ENCODE results near the gene ST6GAL2. TPM values are rescaled to one million over a fixed set of nuclear protein-coding genes. Genes with fewer than 3 reads are reported as not detected.

Gene ST6GAL2, protein sequence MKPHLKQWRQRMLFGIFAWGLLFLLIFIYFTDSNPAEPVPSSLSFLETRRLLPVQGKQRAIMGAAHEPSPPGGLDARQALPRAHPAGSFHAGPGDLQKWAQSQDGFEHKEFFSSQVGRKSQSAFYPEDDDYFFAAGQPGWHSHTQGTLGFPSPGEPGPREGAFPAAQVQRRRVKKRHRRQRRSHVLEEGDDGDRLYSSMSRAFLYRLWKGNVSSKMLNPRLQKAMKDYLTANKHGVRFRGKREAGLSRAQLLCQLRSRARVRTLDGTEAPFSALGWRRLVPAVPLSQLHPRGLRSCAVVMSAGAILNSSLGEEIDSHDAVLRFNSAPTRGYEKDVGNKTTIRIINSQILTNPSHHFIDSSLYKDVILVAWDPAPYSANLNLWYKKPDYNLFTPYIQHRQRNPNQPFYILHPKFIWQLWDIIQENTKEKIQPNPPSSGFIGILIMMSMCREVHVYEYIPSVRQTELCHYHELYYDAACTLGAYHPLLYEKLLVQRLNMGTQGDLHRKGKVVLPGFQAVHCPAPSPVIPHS
- total RNA-seq: 0.45 TPM
- long read RNA-seq: 0 reads

DNA sequence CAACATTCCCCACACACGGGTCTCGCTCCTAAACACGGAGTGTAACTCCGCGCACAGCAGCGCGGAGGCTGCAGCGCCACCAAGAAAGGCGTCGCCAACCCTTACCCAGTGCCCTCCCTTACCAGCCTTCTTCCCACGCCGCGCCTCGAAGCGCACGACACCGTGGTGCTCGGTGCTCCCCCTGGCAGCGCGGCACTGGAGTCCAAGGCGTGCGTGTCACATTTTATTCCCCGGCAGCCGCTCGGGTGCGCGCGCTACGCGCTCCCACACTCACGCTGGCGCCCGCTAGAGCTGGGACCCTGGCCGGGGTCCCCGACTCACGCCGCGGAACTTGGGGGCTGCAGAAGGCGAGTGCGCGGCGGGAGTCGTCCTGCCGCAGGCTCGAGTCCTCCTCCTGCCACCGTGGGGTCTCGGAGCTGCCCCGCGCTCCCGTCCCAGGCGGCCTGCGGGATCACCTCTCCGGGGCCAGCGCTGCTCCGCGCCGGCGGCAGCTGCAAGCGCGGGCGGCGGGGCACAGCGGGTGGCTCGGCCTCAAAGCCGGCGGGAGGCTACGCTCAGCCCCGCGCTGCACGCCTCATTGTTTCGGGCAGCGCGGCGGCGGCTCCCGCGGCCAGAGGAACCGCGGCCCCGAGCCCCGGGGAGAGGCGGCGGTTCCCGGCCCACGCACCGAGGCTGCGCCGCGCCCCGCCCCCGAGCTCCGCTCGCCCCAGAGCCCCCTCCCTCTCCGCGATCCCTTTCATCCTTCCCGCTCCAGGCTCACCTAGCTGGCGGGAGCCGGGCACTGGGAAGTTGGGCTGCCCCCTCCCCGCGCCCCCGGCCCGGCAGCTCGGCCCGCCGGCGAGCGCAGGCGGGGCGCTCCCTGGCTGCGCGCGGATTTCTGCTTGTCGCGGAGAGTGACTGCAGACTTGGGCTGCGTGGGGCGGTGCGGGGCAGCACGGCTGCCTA is at the start of gene ST6GAL2:
Gene ST6GAL2, minus strand, starts transcription at position 197 of the 945 bp plus-strand sequence. CDS start 42,190 bp downstream, outside the sequence.
- DNase-seq (ENCODE audit: low spot score): no peak

DNA sequence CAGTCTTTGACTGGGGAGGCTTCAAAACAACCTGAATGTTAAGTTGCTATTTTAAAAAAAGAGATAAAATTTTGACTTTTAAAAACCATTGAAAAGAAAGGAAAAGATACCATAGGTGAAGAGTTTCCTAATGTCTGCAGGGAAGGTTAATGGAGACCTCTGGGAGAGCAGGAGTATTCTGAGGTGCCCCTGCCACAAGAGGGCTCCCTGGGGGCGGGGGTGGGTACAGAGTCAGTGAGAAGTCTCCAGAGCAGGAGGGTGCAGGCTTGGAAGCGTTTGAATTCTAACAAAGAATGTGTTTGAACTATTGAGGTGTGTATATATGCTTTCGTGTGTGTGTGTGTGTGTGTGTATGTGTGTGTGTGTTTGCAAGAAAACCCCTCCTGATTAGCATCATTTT is 46.7 kb upstream of the ST6GAL2 start:
- no peak for DNase-seq (ENCODE audit: low spot score)

DNA sequence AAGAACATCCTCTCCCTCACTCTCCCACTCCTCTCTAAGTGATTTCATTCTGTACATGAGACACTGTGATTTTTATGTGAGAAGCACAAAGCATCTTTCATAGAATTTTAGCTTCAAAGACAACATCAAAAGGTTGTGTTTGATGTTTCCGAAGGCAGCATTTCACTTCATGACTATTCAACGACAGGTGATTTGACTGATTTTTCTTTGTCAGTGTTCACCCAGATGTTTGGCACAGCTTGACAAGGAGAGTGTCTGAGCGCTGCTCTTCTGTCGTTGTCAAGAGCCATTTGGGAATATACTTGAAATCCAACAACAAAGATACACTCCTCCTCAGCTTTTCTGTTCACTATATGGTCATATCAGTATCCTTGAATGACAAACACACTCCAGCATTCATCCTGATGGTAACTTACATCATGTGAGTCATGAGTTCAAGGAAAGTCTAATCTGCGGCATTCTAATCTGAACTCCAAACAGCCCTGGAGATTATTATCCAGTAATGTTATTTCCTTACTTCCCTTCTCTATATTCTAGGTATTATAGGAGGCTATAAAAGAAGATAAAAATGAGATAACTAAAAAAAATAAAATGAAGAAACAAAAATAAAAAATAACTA is 45.9 kb upstream of the ST6GAL2 start:
- DNase-seq (ENCODE audit: low spot score): no peak

DNA sequence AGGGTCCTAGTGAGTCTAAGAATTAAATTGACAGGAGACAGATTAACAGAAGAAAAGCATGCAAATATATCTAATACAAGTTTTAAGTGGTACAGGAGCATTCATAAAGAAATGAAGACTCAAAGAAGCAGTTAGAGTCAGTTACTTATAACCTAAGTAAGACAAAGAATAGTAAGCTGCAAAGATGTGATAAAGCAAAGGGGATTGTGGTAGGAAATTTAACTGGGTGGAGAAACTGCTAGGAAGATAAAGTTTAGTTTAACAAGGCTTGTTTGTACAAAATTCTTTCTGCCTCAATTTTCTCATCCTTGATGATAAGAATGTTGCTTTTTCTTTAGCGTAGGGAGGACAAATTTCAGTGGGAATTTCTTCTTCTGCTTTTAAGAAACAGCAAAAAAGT is 35.5 kb upstream of the ST6GAL2 start:
- DNase-seq (ENCODE audit: low spot score): no peak

DNA sequence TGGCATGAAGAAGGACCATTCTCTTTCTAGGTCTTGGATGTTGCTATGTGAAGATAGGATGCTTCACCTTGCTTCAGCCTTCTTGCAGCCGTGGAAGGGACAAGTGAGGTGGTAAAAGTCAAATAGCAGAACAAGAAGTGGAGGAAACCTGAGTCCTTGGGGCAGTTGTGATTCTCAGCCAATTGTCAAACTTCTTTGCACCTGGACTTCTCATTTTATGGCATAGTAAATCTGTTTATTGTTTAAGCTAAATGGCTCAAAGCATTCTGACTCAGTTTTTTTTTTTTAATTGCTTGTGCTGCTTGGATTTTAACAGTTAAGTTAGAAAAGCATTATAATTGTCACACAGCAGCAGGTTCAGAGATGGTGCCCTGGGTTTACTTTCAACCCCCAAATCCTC is 33.0 kb upstream of the ST6GAL2 start:
- no peak for DNase-seq (ENCODE audit: low spot score)

DNA sequence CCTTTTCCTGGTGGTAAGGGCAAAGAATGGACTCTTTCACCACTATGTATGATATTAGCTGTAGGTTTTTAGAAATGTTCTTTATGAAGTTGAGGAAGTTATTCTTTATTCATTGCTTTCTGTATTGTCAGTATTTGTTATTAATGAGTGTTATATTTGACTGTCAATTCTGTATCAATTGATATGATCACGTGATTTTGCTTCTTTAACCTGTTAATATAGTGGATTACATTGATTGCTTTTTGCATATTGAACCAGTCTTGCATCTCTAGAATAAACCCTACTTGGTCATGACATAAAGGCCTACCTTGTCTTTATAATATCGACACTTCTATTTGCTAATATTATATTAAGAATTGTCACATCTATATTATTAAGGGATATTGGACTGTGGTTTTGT is 18.3 kb upstream of the ST6GAL2 start:
- DNase-seq (ENCODE audit: low spot score): no peak

DNA sequence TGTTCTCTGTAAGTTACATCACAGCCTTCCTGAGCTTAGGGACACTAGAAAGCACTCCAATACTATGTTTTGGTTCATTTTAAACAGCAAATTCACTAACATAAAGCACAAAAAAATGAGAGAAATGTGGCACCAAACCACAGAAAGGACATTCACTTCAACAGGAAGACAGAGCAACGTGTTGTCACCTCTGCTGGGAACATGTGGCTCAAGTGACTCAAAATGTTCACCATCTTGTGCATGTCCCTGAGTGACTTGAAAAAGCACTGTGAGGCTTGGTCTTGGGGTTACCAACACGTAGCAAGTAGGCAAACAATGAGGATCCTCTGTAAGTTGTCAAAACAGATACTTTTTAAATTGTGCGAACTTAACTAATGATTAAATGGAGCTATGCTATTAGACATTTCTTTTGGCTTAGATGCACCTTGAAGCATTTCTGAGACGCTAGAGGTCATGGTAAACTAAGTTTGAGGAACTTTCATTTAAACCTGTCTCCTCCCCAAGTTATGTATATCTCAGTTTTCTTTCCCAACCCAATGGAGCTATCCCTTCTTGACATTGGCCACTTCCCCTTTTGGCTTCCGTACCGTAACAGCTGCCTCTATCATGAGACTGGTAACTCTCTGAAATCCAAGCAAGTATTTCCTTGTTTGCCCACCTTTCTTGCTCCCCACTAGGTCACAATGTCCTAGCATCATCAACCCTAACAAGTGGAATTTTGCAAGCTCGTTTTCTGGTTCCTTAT is 14.0 kb upstream of the ST6GAL2 start:
- no peak for DNase-seq (ENCODE audit: low spot score)

DNA sequence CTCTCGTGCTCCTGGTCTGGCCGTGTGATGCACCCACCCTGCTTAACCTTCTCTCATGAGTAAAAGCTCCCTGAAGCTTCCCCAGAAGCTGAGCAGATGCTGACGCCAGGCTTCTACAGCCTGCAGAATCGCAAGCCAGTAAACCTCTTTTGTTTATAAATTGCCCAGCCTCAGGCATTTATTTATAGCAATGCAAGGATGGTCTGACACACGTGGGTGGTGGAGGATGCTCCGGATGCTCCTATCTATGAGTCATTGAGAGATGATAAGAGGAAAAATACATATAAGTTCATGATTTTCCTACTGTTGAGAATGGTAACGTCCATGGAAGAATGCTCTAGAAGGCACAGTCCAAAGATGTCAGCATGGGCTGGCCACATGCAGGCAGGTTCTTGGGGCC is 8.6 kb upstream of the ST6GAL2 start:
- no peak for DNase-seq (ENCODE audit: low spot score)

DNA sequence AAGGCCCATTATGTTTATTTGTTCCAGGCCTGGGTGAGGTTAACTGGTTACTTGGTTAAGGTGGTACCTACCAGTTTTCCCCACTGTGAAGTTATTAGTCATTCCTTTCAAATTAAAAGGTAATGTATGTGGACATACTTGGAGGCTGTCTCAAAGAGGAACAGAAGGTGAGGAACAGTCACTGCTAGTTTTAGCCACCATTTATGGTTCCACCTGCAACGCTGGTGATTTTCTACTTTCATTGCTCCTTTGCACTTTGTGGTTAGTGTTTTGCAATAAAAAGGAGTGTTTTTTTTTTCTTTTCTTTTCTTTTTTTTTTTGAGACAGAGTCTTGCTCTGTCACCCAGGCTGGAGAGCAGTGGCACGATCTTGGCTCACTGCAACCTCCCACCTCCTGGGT is 6.1 kb upstream of the ST6GAL2 start:
- DNase-seq (ENCODE audit: low spot score): no peak

DNA sequence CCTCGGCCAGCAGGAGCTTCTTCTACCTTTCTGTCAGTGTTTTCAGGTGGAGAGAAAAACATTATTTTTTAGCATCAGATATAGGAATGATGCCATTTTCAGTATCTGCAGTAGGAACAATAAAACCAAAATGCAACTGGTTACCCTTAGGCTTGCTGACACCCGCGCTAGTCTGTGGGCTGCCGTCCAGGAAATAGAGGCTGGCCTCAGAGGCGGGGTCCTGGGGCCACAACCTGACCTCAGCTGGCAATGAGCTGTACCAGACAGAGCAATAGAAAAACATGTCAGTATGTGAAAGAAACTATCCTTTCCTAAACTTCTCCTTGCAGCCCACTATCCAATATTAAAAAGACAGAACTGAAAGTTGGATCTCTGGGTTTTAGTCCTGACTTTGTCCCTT is 4.6 kb upstream of the ST6GAL2 start:
- no peak for DNase-seq (ENCODE audit: low spot score)

DNA sequence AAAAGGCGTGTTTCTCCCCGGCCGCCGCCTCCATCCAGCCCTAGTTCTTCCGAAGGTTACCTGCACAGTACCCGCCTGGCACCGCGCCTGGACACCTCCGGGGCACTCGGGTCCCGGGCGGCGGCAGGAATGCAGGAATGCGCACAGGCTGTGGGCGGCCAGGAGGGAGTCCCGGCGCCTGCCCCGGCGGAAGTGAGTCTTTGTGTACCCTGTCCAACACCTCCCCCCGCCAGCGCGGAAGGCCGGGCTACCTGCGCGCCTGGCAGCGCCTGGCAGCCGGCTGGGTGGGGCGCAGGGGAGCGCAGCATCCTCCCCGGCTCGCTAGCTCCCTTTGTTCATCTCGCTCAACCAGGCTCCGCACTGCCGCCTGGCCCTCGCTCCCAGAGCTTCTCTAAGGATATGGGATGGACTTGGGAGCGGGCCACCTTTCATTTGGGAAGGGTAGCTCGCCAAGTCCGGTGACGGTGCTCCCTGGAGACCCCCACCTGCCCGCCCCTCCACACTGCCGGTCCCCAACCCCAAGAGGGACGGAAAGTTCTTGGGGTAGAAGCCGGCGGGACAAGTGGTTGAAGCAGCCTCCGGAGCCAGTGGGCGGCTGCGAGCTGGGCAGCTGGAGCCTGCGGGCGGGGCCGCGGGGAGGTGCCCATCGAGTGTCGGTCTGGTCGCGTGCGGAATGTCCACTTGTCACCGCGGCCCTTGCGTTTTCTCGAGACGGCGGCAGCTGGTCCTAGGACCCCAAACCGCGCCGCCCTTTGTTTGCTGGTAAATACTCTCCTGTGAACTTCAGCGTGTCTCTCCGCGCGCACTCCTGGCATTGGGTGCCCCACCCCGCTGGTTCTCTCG is 1.2 kb upstream of the ST6GAL2 start:
- no peak for DNase-seq (ENCODE audit: low spot score)

DNA sequence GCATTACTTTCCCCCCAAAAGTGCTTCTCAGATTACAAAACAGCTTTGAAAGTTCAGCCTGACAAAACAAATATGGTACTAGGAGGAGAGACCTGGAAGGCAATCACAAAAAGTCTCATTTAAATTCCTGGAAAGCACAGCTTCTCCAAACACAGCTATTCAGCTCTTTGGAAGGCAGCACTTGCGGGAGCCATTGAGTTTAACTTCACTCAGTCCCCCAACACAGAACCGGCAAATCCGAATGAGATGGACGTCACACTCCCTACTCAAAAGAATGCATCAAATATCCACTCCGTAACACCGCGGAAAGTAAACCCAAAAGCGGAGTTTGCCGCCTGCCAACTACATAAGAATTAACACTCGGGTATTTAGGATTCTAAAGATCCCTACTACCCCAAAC is 638 bp downstream of the ST6GAL2 start:
- DNase-seq (ENCODE audit: low spot score): no peak

DNA sequence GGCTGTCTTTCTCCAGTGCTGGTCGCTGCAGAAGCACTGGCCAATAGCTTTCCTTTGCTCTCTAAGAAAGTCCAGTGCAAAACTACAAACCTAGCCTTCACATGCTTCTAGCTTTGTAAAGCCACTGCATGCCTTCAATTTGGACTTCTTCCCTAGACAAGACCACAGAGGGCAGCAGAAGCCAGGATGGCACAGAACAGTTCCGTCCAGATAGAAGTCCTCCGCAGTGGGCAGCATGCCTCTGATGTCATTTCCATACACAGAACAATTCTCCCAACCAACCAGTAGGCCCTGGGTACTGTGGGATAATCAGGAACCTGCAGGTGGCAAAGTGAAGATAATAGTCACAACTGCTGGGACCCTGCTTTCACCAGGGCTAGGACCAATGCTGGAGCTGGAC is 3.3 kb downstream of the ST6GAL2 start:
- DNase-seq (ENCODE audit: low spot score): no peak

DNA sequence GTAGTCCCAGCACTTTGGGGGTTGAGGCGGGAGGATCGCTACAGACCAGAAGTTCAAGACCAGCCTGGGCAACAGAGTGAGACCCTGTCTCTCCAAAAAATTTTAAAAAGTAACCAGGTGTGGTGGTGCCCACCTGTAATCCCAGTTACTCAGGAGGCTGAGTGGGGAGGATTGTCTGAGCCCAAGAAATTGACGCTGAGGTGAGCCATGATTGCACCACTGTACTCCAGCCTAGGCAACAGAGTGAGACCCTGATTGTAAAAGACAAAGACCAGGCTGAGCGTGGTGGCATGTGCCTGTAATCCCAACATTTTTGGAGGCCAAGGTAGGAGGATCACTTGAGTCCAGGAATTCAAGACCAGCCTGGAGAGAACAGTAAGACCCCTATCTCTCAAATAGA is 7.8 kb downstream of the ST6GAL2 start:
- no peak for DNase-seq (ENCODE audit: low spot score)

DNA sequence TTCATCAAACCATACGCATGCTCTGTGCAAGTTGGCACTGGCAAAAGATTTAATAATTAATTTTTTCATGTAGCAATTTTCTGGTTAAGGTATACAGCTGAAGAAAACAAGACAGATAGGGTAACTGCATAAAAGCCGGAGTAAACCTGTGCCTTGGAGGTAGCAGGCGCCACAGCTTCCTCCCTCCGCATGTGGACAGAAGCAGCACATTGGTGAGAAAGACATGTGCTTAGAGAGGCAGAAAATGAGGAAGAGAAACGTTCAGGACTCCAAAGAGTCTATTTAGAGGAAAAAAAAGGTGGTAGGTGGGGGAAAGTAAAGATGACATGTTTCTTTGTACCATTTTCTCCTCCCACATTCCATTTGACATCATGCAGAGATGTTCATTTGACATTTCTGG is 9.3 kb downstream of the ST6GAL2 start:
- no peak for DNase-seq (ENCODE audit: low spot score)

DNA sequence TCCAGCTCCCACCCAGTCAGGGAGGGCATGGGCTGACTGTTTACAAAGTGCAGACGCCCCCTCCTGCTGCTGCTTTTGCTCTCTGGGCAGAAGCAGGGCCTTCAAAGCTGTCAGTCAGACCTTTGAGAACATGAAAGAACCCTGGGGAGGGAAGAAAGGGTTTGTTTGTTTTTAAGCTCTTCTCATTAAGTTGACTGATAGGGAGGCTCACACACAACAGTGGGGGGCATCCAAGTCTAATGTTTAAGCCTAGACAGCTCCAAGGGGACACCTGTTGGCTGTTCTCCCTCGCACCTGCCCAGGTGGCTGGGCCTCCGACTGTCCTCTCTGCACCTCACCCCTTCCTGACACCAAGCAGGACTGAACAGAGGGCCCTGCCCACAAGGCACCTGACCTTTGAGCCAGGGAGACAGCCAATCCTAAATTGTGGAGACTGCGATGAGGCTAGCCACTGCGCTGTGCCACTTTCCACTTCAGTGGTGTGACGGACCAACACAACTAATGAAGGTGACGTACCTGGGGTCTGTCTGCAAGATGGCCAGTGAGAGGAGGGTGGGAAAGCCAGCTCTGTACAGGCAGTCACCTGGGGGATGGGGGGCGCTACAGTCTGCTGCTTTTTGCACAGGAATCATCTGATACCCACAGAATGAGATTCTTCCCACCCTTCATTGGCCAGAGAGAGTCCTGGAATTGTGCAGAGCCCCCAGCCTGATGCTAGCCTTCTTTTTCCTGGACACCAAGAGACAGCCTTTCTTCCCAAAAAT is 16.3 kb downstream of the ST6GAL2 start:
- DNase-seq (ENCODE audit: low spot score): no peak

DNA sequence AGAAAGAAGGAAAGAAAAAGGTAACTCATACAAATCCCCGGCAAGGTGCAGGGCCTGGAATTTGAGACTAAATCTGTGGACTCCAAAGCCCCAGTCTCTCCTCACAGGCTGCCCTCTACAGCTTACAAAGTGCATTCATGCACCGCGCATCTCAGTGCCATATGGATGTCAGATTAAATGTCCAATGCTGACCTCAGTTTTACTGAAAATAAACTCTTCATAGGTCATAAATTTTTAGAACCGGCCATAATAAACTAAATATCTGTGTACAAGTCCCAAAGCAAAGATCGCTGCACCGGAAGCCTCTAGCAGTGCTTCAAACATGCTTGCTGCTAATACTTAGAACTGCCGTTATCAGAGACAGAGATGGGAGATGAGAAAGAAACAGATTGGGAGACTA is 17.7 kb downstream of the ST6GAL2 start:
- DNase-seq (ENCODE audit: low spot score): no peak

DNA sequence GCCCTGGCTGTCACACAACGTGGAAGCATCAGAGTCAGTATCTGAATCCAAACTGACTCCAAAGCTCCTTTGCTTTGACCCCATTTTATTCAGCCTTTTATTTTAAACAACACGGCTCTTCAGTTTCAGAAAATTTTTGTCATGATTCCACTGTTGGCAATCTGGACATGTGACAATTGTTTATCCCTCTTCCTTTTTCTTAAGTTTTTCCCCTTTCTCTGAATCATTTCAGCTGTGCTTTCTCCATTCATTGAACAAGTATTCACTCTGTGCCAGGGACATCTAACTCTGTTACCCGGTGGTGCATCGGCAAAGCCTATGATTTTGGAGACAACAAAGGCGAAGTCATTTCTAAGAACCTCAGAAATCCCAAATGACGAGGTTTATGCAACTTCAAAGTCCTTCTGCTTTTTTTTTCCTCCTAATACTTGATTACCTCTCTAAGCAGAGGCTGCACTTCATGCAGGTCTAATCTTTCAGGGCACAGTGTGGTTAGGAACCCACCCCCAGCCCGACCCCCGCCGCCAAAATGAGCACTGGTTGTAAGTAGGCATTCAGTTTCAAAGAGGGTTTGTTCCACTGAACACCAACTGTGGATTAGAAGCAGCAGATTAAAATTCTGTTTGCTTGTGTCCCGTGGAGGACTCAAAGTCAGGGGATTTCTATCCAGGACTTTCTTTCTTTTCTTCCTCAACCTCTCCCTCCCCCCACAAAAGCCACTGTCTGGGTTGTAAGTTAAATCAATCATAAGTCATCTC is 18.6 kb downstream of the ST6GAL2 start:
- no peak for DNase-seq (ENCODE audit: low spot score)

All from mesenteric fat pad (tissue), 1 donor.